Kidney epithelial cell (primary cell): ENCODE results near the gene SRRD. TPM values are rescaled to one million over a fixed set of nuclear protein-coding genes. Genes with fewer than 3 reads are reported as not detected.

ENCODE experiments used
- DNase-seq: peaks from one replicate; pipeline ENCODE4 v3.0.0-alpha.2; 2010; ENCODE audit warnings: low read depth
- H3K27me3 ChIP-seq: 2 replicates; pipeline ENCODE4 v1.6.0; 2011; ENCODE audit warnings: low read length; ENCODE audit not compliant: control insufficient read depth, insufficient read depth
- H3K36me3 ChIP-seq: 2 replicates; pipeline ENCODE4 v1.5.1; 2011; ENCODE audit warnings: low read length; ENCODE audit not compliant: control insufficient read depth, insufficient read depth
- H3K4me3 ChIP-seq: 2 replicates; pipeline ENCODE4 v1.5.1; 2011; ENCODE audit warnings: low read depth, mild to moderate bottlenecking, control low read depth, low read length
- total RNA-seq: library from RNA; depleted of rRNA; stranded (reverse); fragments of >200 nt; gene quantifications from 2 replicates; pipeline ENCODE4 v1.2.3, GENCODE V29; 2015
- TF ChIP-seq, protein P1 (sequence below): IDR thresholded peaks from 2 replicates; pipeline ENCODE4 v1.5.1; 2011; ENCODE audit warnings: mild to moderate bottlenecking, moderate library complexity, low read length, control low read depth, inconsistent platforms; ENCODE audit not compliant: insufficient read depth, poor library complexity, severe bottlenecking

SRRD gene
- total RNA-seq, 1 donor from 2014 or later, result 45.0 TPM

DNA sequence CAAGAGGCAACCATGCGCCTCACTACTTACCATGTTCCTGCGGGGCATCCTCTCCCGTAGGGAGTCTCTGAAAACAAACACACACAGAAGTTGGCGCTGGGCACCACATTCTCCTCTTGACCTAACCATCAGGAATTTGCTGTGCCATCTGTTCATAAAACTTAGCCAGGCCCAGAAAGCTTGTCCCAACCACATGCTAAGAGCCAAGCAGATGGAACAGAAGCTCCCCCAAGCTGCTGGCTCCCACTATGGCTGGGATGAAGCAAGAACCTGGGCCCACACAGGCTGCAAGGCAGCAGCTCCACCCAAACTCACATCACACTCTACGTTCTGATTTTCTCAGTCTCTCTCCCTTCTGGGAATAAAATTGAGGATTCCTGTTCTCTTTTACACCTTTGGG lies 17.5 kb upstream of the SRRD start:
- no peak overlapping the region for H3K4me3 ChIP-seq
- DNase-seq, result no peak
- TF ChIP-seq, protein P1, sequence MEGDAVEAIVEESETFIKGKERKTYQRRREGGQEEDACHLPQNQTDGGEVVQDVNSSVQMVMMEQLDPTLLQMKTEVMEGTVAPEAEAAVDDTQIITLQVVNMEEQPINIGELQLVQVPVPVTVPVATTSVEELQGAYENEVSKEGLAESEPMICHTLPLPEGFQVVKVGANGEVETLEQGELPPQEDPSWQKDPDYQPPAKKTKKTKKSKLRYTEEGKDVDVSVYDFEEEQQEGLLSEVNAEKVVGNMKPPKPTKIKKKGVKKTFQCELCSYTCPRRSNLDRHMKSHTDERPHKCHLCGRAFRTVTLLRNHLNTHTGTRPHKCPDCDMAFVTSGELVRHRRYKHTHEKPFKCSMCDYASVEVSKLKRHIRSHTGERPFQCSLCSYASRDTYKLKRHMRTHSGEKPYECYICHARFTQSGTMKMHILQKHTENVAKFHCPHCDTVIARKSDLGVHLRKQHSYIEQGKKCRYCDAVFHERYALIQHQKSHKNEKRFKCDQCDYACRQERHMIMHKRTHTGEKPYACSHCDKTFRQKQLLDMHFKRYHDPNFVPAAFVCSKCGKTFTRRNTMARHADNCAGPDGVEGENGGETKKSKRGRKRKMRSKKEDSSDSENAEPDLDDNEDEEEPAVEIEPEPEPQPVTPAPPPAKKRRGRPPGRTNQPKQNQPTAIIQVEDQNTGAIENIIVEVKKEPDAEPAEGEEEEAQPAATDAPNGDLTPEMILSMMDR, result no peak
- peaks cover 7% of the 10 kb centered on the region for H3K36me3 ChIP-seq
- no peaks in the 10 kb centered on the region for H3K27me3 ChIP-seq

DNA sequence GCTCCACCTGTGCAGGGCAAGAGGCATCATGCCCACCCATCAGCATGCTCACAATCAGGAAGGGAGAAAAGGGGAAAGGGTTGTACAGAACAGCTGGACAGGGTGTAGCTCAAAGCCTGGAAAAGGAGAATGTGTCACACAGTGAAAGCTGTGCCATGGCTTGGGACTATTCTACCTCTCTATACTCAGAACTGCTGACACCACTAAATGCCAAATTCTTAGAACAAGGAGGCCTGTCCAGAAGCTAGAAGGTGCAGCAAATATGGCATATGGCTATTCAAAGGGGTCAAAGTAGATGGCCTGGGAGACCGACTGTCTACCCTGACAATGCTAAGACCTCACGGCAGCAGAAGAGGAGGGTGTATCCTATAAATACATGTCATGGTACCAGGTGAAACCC lies 12.9 kb upstream of the SRRD start:
- H3K27me3 ChIP-seq, result no peaks in the 10 kb centered on the region
- H3K36me3 ChIP-seq, result peaks cover 2% of the 10 kb centered on the region
- H3K4me3 ChIP-seq, result no peak overlapping the region
- DNase-seq, result no peak
- TF ChIP-seq, protein P1, result no peak

DNA sequence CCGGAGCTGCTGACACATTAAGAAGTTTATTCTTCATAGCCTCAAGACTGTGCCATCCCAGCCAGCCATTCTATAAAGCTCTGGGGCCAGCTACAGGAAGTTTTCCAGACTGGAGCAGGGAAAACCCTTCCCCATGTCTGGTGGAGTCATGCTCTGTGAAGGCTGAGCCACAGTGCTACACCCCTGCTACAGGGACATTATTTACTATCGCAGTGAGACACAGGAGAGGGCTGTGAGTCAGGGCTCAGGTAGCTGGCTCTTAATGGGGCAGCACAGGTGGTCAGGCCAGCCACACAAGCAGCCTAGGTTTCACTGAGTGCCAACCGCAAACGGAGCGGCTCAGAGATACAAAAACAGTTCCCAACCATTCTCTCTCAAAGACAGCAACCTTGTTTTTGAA lies 12.2 kb upstream of the SRRD start:
- peak; percentile 99 for DNase-seq
- TF ChIP-seq, protein P1, result no peak
- Histone ChIP-seq H3K4me3 (no peak overlapping the region), H3K27me3 (no peaks in the 10 kb centered on the region), H3K36me3 (peaks cover 4% of the 10 kb centered on the region)

DNA sequence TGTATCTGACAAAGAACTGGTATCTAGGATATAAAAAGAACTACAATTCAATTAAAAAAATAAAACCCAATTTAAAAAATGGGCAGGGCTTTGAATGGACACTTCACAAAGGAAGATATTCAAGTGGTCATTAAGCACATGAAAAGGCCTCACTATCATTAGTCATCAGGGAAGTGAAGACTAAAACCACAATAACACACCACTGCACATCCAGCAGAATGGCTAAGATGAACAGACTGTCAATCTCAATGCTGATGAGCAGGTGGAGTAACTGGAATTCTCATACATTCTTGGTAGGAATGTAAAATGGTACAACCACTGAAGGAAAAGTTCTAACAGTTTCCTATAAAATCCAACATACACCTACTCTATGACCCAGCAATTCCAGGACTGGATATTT lies 9.0 kb upstream of the SRRD start:
- DNase-seq, result no peak
- TF ChIP-seq, protein P1, result no peak
- Histone ChIP-seq H3K27me3 (no peaks in the 10 kb centered on the region), H3K36me3 (peaks cover 4% of the 10 kb centered on the region), H3K4me3 (no peak overlapping the region)

DNA sequence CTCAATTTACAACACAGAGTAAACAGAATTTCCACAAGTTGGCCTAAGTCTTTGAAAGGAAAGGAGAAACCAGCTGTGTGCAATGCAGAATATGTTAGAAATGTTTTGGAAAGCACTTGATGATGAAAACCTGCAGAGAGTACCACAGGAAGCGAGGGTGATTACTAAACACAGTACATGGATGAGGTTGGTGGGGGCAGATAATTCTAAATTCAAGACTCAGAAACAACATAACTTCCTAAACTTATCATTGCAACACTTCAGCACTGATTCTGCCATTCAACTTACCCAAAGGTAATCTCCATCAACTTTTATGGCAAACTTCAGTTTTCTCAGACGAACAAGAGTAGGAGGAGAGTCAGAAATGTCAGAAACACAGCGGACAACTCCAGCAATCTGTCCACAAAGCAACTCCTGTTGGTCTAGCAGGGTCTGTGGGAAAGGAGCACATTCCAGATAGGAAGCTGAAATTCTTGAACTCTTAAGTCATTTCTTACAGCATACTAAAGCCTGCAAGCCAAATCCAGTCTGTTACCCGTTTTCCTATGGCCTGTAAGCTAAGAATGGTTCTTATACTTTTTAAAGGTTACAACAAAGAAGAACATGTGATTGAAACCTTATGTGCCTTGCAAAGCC lies 6.9 kb upstream of the SRRD start:
- peak; percentile 67 for DNase-seq
- peaks cover 1% of the 10 kb centered on the region for H3K36me3 ChIP-seq
- H3K27me3 ChIP-seq, result no peaks in the 10 kb centered on the region
- TF ChIP-seq, protein P1, result no peak
- no peak overlapping the region for H3K4me3 ChIP-seq

DNA sequence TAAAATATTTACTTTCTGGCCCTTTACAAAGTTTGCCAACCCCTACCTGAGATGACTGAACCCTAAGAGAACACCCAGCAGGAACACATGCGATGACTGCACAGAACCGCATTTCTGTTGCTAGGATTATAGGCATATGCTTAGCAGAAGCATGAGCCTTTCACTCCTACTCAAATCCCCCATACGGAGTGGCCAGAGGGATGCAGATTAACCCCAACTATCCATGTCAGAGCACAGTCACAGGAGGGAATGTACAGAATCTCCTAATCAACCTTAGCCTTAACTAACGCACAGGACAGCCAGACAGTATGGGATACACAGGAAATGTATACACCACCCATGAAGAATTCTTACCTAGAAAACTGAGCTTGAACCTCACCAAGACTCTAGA lies 6.3 kb upstream of the SRRD start:
- H3K4me3 ChIP-seq, result no peak overlapping the region
- TF ChIP-seq, protein P1, result no peak
- DNase-seq, result no peak
- H3K27me3 ChIP-seq, result no peaks in the 10 kb centered on the region
- peaks cover 1% of the 10 kb centered on the region for H3K36me3 ChIP-seq
